T-helper 1 cell (primary cell): ENCODE results near the gene HOXD8.

Experiments
- DNase-seq, 5 donors: peaks; one replicate each; pipeline ENCODE4 v3.0.0-alpha.2; 2012 to 2020
- total RNA-seq, 4 donors: gene quantifications; one replicate each; lab custom pipeline; 2026; lab: John Stamatoyannopoulos, UW

HOXD8 gene
- 0 reads per million in 4 donors for total RNA-seq

DNA sequence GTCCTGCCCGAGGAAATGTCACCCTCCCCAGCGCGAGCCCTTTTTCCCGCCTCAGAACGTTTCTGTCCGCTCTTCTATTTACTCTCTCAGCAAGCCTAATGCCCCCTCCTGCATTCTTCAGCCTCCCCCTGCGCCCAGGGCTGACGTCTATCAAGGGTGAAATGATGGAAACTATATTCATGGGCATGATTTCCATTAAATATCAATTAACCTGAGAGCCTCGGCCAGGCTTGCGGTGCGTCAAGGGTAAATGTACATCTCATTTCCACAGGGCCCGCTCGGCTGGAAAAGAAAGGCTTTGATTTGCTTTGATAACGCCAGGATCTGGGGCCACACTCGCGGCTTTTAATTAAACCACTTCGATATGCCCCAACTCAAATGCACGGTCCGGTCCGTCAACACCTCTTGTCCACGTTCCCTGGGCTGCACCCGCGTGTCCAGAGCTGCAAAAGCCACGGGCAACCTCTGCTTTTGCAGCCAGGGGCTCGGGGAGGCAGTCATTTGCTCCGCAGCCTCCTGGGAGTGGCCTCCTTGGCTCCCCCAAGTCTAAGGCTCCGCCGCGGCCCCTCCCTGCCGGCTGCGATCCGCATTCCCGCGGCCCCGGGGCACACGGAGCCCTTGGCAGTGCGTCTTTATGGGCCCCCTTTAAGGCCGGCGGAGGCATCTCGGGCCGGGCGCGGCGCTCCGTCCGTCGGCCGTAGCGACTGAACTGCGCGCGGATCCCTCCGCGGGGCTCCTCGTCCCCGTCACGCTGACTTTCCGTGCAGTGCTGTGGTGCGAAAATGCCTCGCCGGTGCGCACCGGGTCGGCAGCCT, at the start of gene HOXD8:
TSS of gene HOXD8 (plus strand) at position 724 of the 815 bp plus-strand sequence. CDS start 662 bp downstream, outside the sequence.
- DNase-seq: no peak

GRCh38 chr2:176079831-176080539, 49.5 kb upstream of the HOXD8 start:
- no peak for DNase-seq

DNA sequence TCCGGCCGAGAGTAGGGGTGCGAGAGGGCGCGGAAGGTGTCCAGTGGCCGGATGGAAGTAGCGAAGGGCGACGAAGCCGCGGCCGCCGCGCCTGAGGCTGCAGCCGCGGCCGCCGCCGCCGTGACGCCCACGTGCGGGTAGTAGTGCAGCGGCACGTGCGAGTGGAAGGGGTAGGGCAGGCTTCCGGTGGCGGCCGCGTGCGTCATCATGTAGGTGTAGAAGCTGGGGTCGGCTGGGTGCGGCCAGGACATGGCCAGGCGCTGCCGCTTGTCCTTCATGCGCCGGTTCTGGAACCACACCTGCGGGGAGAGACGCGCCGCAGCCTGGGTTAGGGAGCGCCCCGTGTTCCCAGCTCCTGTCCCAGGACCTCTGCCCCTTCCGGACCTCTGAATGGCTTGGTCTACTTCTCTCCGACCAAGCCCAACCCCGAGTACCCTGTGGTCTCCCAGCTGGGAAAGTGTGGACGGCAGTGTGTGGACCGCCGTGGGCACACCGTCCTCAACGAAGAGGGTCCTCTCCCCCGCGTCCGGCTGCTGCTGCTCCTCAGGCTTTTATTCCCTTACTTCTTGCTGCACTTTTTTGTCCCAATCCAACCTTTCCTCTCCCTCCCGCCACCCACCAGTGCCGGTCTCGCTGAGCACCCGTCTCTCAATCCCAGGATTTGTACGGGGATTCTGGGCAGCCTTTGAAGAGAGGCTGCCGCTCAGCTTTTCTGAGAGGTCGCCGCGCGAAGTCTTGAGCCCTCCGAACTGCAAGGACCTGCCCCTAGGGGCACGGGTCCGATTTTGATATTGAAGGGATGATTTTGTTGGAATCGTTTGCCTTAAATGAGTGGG, 48.7 kb upstream of the HOXD8 start:
- no peak for DNase-seq

DNA sequence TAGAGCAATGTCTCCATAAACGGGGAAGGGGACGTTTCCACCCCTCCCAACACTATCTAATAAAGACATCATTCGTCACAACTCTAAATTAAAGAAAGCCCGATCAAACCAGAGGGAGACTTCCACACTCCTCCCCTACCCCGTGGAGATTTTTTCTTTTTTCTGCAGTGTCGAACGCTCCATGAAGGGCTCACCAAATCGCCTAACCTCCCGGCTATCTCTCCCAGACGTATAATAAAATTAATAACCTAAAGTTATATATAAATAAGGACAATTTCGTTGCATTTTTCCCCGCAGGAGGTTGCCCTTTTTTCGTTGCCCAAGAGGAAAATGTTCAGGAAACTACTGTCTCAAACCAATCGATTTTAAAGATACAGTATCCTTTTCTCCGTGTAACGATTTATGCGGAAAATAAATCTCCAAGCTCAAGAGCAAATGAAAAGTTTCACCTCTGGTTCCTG, 48.1 kb upstream of the HOXD8 start:
- DNase-seq: no peak

DNA sequence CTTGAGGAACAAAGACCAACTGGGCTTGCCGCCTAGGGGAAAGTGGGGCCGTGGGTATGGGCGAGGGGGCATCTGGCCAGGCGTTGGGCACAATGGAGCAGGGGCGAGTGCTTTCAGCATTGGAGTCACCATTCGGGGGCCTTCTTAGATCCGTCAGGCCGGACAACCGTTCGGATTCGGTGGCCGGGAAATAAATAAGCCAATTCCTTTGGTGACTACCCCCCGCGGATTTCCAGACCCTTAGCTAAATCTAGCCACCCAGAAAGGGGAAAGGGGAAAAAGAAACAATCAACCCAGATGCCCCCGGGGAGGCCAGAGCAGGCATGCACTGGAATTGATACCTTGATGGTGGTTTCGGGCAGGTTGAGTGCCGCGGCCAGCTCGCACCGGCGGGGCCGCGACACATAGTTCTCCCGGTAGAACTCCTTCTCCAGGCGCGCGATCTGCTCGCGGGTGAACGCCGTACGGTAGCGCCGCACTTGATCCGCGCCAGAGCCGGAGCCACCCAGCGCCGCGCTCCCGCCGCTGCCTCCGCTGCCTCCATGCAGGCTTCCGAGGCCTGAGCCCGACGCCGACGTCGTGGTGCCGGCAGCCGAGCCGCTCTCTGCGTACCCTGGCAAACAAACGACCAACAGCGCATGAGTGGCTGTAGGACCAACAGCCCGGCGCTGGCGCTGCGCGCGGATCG, 47.5 kb upstream of the HOXD8 start:
- no peak for DNase-seq

GRCh38 chr2:176082525-176082823, 47.0 kb upstream of the HOXD8 start:
- DNase-seq: no peak

DNA sequence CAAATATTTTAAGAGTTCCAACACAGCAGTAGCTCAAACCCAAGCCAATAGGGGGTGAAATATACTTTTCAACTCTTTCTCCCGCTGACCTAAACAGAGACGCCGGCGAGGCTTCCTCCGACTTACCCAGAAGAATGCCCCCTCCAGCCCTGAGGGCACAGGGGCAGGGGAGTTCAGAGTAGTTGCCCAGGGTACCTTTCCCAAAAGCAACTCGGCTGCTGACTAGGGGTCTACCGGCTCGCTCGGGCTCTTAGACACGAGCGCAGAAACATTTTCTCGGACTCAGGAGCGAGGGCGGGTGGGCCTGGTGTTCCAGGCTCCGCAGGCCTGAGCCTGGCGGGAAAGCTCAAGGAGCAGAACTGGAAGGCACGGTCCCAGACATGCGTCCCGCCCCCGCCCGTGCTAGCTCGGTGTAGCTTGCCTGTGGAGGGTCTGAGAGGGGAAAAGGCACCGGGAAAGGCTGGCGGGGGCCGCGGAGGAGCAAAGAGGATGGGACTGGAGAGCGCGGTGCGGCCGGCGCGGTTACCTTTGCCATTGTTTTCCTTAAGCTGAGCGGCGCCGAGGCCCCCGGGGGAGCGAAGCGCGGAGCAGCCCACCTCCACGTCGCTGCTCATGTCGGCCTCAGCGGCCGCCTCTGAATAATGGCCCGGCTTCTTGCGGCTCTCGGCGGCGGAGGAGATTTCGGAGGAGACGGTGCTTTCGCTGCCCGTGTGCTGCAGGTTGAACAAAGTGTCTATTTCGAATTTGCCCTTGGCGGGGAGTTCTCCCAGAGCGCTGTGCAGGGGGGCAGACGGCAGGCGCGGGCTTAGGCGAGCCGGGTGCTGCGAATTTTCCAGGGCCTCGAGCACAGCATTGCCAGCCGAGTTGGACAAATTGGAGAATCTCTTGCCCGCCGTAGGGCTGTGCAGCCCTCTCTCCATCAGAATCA, 46.4 kb upstream of the HOXD8 start:
- no peak for DNase-seq

DNA sequence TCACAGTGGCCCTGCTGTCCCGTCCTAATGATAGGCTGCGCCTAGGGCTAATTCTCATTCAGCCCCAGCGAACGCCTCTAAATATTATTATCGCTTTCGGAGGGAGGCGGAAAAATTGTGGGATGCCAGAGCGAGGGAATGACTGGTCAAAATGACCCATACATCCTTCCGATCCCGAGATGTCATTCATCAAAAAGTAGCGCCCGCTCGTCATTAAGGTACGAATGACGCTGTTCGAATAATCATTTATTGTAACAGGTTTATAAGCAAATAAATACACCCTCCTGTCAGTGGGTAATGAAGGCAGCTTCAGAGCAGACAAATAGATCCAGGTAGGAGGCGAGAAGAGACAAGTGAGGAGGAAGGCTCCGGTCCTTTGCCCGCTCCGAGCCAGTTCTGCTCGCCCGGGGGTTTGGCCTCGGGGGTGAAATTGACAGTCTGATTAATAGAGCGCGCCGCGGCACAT, 45.7 kb upstream of the HOXD8 start, which contains the start of gene EVX2:
TSS of gene EVX2 (minus strand) at position 167 of the 466 bp plus-strand sequence. CDS start 186 bp downstream, outside the sequence.
- DNase-seq: no peak

DNA sequence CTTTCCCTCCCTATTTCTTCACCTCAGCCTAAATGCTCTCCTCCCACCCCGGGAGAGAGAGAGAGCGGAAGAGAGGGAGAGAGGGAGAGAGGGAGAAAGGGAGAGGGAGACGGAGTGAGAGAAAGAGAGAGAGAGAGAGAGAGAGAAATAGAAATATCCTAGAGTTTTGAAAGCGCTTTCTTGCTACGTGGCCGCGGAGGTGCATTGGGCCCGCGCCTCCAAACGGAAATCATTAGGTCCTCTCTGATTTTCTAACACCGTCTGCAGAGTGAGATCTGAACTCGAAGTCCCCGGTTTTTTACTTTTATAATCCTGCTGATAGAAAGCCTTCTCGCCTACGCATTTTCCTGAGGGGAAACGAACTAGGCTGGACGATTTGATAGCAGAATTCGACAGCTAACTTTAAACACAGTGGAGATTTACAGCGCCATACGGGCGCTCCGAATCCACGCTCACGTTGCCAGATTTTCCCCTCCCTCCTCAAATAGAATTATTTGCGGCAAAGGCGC, 44.8 kb upstream of the HOXD8 start:
- no peak for DNase-seq

GRCh38 chr2:176085120-176085788, 44.3 kb upstream of the HOXD8 start:
- DNase-seq: no peak

- DNase-seq: no peak
Observed at GRCh38 chr2:176085861-176086771, 43.4 kb upstream of the HOXD8 start.

DNA sequence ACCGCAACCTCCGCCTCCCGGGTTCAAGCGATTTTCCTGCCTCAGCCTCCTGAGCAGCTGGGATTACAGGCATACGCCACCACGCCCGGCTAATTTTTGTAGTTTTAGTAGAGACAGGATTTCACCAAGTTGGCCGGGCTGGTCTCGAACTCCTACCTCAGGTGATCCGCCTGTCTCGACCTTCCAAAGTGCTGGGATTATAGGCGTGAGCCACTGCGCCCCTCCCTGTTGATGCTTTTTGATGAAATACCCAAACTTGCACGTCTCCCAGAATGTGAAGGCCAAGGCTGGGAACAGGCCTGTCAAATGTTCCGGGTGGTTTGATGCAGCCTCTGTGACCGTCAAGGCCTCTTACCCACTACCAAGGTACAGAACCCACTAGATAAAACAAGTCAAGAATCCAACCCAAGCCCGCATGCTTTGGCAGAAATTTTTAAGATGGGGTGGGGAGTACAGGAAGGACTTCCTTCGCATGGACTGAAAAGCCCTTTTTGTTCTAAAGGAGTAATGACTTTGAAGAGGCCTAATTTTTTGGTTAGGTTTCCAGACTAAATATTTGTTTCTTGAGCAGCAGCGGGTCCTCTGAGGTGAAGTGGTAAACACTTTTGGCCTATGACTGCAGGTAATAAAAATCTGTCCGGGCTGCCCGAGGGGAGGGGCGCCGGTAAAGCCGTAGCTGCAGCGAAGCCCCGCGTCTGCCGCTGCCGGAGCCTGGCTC, 42.0 kb upstream of the HOXD8 start:
- no peak for DNase-seq

GRCh38 chr2:176088048-176088936, 41.2 kb upstream of the HOXD8 start:
- DNase-seq: no peak

- DNase-seq: no peak
Observed at GRCh38 chr2:176088937-176089842, 40.3 kb upstream of the HOXD8 start.

- DNase-seq: no peak
Observed at GRCh38 chr2:176089843-176090395, 39.6 kb upstream of the HOXD8 start.

DNA sequence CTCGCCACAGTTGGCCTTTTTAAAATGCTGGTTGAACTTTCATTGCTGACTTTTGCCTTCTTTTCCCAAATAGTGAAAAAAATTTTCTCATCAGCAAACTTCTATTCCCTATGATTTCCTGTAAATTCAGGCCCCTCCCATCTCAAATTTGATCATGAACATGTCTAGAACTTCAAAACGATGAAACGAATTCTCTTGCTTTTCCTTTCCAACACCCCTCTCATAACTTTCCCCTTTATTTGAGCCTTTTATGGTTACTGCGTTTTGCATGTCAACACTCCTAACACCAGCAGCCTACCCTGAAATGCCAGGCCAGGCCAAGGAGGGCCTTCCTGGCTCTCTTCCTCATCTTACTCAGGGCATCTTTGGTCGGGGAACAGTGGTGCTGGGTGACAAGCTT, 38.6 kb upstream of the HOXD8 start:
- DNase-seq: no peak
